ENCODE measurements around the gene HPSE2.
"Not testable (repeated sequence)": the region's sequence is repeated elsewhere in the genome, so short reads cannot be mapped to it uniquely, and the experiment has no call there.

Gene HPSE2

DNA sequence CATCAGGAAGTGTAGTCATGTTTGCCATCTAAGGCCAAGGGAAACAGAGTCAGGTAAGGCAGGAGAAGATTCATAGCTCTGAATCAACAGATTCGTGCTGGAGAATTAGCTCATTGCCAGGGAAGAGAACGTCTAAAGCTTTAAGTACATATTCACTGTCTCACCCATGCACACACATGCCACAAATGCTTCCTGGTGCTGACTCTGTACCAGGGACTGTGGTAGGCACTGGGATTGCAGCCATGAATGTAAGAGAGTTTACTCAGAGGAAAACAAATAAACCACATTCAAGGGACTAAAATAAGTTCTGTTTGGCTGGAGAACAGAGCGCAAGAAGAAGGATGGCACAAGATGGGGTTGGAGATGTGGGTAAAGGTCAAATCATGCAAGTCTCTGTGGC lies 699.1 kb downstream of the HPSE2 start:
- Mint-ChIP-seq H3K36me3 (ENCODE audit: low read depth) (no peaks in the 10 kb centered on the region), H3K27me3 (peaks cover 7% of the 10 kb centered on the region), H3K9me3 (no peaks in the 10 kb centered on the region), H3K4me1 (no peaks in the 10 kb centered on the region), H3K4me3 (no peak overlapping the region), H3K27ac (no peak overlapping the region)
- ATAC-seq (no peak), DNase-seq (no peak)

DNA sequence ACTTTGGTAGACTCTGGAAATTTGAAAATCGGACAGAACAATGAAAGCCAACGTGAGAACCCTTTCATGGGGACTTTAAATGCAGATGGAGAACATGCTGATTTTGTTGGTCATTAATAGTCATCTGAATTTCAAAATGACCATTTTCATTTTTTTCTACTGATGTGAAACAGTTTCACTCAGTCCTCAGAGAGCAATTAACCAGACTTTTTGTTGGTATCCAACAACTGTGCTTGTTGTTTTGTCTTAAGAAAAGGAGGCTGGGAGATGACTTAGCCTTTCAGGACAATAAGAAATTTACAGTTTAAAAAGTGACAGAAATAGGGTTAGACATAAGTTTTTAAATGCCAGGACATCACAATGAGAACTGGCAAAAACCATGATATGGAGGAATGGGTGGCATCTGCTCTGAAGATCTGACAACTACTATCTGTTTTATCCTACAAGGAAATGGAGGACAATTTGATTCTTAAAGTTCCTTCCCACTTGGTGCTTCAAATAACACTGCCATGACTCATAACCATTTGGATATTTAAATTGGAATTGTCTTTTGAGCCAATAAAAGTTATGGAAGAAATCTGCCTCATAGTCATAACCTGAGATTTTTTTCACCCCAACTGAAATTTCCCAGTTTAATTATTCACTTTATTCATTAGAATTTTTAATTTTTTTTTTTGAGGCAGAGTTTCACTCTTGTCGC lies 701.8 kb downstream of the HPSE2 start:
- DNase-seq: no peak
- Mint-ChIP-seq H3K27ac (no peak overlapping the region), H3K4me1 (no peaks in the 10 kb centered on the region), H3K4me3 (no peak overlapping the region), H3K9me3 (no peaks in the 10 kb centered on the region), H3K36me3 (ENCODE audit: low read depth) (no peaks in the 10 kb centered on the region), H3K27me3 (peaks cover 10% of the 10 kb centered on the region)
- ATAC-seq: no peak

DNA sequence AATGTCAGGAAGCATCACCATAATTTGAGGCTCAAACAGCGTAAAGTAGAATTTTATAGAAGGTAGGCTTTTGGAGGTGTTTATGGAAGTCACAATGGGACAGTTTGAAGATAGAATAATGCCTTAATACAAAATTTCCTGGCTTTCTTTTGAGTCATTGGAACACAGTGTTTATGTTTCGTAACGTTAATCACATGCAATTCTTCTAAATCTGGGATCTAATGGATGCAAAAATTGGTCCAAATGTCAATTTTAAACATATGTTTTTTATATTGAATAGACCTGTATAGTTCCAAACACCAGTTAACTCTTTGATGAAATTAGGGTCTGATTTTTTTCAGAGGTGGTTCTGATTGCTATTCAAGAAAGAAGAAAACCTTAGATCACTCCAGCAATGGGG lies 702.4 kb downstream of the HPSE2 start:
- no peaks in the 10 kb centered on the region for H3K4me1 Mint-ChIP-seq

DNA sequence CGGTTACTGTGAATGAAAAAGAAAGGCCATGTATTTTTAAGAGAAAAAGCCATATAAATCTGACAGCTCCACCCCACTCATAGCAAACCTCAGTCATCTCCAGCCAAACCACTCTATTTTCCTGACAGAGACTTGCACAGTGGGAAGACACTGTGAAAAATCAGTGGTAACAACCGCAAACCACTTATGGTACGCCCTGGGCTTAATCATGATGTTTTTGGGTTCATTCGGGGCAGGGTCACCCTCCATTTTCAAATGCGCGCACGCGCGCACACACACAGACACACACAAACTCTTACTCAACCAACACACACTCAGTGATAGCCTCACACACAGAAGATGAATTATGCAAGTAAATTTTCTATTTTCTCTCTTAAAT lies 706.9 kb downstream of the HPSE2 start:
- ATAC-seq: no peak
- H3K27me3 Mint-ChIP-seq: peaks cover 7% of the 10 kb centered on the region
- H3K9me3 Mint-ChIP-seq: no peaks in the 10 kb centered on the region
- no peaks in the 10 kb centered on the region for H3K4me1 Mint-ChIP-seq
- no peak overlapping the region for H3K4me3 Mint-ChIP-seq
- no peaks in the 10 kb centered on the region for H3K36me3 Mint-ChIP-seq (ENCODE audit: low read depth)
- DNase-seq: no peak
- no peak overlapping the region for H3K27ac Mint-ChIP-seq

More for the DNA sequence above, 702.4 kb downstream of the HPSE2 start:
- DNase-seq (no peak), ATAC-seq (no peak)
- H3K27ac Mint-ChIP-seq: no peak overlapping the region
- no peaks in the 10 kb centered on the region for H3K36me3 Mint-ChIP-seq (ENCODE audit: low read depth)
- peaks cover 10% of the 10 kb centered on the region for H3K27me3 Mint-ChIP-seq
- no peaks in the 10 kb centered on the region for H3K9me3 Mint-ChIP-seq
- H3K4me3 Mint-ChIP-seq: no peak overlapping the region

DNA sequence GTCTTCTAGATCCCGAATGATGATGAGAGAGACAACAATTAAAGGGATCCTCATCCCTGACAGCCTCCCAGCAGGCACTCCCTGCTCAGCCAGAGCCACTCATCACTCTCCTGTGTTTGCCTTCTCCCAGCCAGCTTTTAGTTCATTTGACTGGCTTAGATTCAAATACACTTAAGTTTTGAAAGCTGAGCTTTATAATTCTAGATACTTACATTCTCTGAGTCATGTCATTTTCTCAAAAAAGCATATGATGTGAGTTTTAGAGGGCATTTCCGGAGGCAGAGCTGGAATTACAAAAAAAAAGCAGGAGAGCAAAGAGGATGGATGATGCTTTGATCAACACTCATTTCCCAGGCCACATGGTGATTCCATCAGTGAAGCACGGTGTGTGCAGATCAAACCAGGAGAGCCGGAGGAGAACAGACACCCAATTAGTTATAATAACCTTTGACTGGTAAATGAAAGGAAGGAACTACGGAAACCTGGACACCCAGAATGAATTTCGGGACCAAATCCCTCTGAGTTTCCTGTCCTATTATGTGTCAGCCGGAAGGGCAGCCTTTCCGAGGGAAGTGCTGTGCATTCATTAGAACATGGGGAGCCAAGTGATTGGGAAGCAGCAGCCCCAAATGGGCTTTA lies 707.4 kb downstream of the HPSE2 start:
- Mint-ChIP-seq H3K36me3 (ENCODE audit: low read depth) (no peaks in the 10 kb centered on the region), H3K4me3 (no peak overlapping the region), H3K9me3 (no peaks in the 10 kb centered on the region), H3K4me1 (no peaks in the 10 kb centered on the region), H3K27ac (no peak overlapping the region), H3K27me3 (peaks cover 7% of the 10 kb centered on the region)
- DNase-seq: no peak
- ATAC-seq: no peak

DNA sequence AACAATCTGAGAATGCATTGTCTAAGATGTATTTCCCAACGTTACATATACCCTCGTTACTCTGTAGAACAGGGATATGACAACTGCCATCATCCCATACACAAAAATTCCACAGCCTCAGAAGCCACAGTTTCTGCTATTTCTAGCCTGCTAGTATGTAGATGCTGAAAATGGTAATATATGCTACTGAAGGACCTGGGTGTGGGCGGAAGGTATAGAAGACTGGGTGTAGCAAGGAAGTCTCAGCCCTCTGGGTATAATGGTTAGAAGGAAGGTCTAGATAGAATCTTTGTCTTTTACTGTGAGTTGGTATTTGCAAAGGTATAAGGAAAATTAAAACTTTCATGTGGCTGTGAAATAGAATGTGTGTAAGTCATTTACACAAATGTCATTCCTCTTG lies 709.7 kb downstream of the HPSE2 start:
- ATAC-seq: no peak
- Mint-ChIP-seq H3K4me3 (no peak overlapping the region), H3K27ac (no peak overlapping the region), H3K4me1 (no peaks in the 10 kb centered on the region), H3K36me3 (ENCODE audit: low read depth) (no peaks in the 10 kb centered on the region), H3K9me3 (no peaks in the 10 kb centered on the region), H3K27me3 (peaks cover 8% of the 10 kb centered on the region)
- DNase-seq: no peak

DNA sequence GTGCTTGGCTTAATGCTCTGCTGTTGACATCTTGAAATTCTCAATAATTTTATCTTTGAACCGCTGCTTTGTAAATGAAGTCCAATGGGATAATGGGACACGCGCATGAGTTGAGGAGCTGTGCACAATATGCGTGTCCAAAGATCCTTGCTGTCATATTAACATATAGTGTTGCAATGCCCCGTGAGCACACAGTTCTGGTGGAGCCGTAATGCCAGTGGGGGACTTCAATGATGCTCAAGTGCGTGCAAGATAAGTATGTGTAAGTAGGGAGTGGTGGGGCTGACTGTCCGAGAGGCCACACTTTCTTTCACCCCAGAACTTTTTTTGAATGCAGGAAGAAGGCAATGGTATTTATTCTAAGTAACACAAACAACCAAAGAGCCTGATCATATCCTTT lies 711.5 kb downstream of the HPSE2 start:
- no peak overlapping the region for H3K27ac Mint-ChIP-seq

DNA sequence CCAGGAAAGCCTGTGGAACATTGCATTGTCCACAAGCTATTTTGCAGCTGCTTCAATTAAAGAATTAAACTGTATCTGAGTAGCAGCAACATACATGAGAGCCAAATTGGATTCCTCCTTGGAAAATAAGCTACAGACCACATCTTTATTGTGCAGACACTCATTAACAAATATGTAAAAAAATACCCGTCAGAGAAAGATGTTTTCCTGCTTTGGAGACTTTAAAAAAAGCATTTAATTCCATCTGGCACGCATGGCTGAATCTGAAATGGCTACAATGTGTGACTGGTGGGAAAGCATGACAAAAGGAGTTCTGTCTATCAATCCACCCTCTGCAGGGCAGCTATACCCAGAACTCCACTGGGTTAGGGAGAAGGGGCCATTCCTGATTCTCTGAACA lies 715.8 kb downstream of the HPSE2 start:
- Mint-ChIP-seq H3K27ac (no peak overlapping the region), H3K4me3 (no peak overlapping the region), H3K36me3 (ENCODE audit: low read depth) (no peaks in the 10 kb centered on the region), H3K27me3 (peaks cover 17% of the 10 kb centered on the region), H3K4me1 (no peaks in the 10 kb centered on the region), H3K9me3 (no peaks in the 10 kb centered on the region)
- ATAC-seq (no peak), DNase-seq (no peak)

More for the DNA sequence above, 711.5 kb downstream of the HPSE2 start:
- Mint-ChIP-seq H3K27me3 (peaks cover 3% of the 10 kb centered on the region), H3K36me3 (ENCODE audit: low read depth) (no peaks in the 10 kb centered on the region), H3K4me3 (no peak overlapping the region), H3K9me3 (no peaks in the 10 kb centered on the region), H3K4me1 (no peaks in the 10 kb centered on the region)
- ATAC-seq (no peak), DNase-seq (no peak)

DNA sequence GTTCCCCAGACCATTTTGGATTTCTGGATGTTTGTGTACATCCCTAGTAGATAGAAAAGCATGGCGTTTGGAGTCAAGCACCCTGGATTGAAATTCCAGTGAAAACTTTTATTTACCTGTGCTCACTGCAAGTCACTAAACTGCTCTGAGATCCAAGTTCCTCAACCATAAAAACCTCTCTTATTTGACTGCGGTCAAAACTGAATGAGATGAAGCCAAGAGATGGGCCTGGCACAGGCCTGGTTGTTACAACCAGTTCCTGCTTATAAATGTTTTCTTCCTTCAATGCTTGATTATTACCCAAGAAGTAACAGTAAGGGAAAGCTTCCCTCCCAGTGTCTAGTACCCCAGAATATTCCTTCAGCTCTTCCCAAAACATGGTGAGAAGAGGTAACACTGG lies 718.0 kb downstream of the HPSE2 start:
- H3K9me3 Mint-ChIP-seq: no peaks in the 10 kb centered on the region
- H3K27me3 Mint-ChIP-seq: peaks cover 20% of the 10 kb centered on the region
- ATAC-seq (no peak), DNase-seq (no peak)
- H3K36me3 Mint-ChIP-seq (ENCODE audit: low read depth): no peaks in the 10 kb centered on the region
- H3K4me1 Mint-ChIP-seq: no peaks in the 10 kb centered on the region
- H3K4me3 Mint-ChIP-seq: no peak overlapping the region
- no peak overlapping the region for H3K27ac Mint-ChIP-seq

DNA sequence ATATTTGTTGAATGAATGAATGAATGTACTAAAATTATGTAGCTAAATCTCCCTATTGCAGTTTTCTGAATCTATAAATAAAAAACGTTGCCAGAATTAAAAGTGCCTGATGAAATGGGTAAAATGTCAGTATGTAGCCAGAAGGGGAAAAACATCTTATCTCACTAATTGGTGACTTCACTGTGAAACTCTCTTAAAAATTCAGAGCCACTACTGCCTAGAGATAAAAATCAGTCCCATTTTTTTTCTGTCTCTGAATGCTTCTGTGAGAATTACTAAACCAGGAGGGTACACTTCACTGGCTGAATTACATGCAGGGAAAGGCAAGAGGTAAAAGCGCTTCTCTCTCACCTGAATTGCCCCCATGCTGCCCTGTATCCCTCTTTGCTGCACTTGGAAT lies 719.3 kb downstream of the HPSE2 start:
- no peaks in the 10 kb centered on the region for H3K36me3 Mint-ChIP-seq (ENCODE audit: low read depth)
- no peak overlapping the region for H3K27ac Mint-ChIP-seq
- H3K9me3 Mint-ChIP-seq: no peaks in the 10 kb centered on the region
- H3K4me3 Mint-ChIP-seq: no peak overlapping the region
- H3K27me3 Mint-ChIP-seq: peaks cover 20% of the 10 kb centered on the region
- ATAC-seq (no peak), DNase-seq (no peak)
- no peaks in the 10 kb centered on the region for H3K4me1 Mint-ChIP-seq

DNA sequence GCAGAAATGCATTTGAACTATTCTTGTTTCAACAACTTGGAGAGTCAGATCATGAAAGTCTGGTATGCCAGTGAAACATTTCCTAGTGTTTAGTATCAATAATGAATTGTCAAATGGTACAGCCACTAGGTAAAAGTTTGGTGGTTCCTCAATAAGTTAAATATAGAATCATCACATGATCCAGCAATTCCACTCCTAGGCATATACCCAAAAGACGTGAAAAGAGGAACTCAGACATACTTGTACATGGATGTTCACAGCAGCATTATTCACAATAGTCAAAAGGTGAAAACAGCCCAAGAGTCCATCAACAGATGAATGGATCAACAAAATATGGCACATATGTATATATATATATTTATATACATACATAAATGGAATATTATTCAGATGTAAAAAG lies 721.9 kb downstream of the HPSE2 start:
- H3K4me1 Mint-ChIP-seq: no peaks in the 10 kb centered on the region
- DNase-seq: no peak
- H3K27ac Mint-ChIP-seq: no peak overlapping the region
- no peak overlapping the region for H3K4me3 Mint-ChIP-seq
- H3K27me3 Mint-ChIP-seq: peaks cover 17% of the 10 kb centered on the region
- no peaks in the 10 kb centered on the region for H3K36me3 Mint-ChIP-seq (ENCODE audit: low read depth)
- no peaks in the 10 kb centered on the region for H3K9me3 Mint-ChIP-seq
- no peak for ATAC-seq

DNA sequence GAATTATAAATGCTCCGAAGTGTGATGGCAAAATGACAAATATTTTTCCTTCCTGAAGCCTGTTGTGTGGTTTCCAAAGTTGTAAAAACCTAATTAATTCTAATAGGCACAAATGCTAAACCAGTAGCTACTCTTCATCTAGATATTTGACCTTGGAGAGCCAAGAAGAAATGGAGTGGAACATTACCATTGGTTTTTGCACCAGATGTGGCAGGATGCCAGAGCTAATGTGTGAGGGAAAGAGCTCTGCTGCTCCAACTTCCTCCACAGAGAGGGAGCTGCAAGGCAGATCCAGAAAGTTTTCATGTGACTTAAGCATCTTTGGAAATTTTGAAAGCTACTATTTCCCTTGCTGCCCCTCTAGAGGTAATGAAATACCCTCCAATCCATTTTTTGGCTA lies 723.8 kb downstream of the HPSE2 start:
- no peaks in the 10 kb centered on the region for H3K9me3 Mint-ChIP-seq
- DNase-seq (no peak), ATAC-seq (no peak)
- H3K27me3 Mint-ChIP-seq: peaks cover 12% of the 10 kb centered on the region
- no peak overlapping the region for H3K27ac Mint-ChIP-seq
- no peaks in the 10 kb centered on the region for H3K36me3 Mint-ChIP-seq (ENCODE audit: low read depth)
- no peaks in the 10 kb centered on the region for H3K4me1 Mint-ChIP-seq
- H3K4me3 Mint-ChIP-seq: no peak overlapping the region

DNA sequence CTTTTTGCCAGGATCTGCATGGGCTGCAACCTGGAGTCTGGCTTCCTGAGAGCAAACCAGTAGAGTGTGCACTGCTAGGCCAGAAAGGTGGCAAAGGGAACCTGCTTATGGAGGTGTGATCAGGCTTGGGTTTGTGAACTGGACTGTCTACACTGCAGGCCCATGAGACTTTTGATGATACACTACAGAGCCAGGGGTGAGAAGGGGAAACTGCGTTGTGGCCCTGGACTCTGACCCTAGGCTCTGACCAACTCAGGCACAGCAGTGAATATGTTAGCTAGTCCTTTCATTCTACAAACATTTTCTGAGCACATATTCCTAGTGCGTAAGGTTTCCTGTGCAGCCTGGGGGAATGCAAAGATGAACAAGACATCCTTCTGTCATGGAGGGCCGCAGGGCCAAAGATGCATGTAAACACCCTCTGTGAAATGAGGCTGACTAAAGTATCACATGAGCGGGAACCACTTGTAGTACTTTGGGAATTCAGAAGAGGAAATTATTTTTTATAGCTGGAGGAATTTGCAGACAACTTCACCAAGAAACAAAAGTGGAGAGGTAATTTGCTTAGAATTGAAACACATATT lies 725.1 kb downstream of the HPSE2 start:
- no peaks in the 10 kb centered on the region for H3K36me3 Mint-ChIP-seq (ENCODE audit: low read depth)
- ATAC-seq (no peak), DNase-seq (no peak)
- peaks cover 7% of the 10 kb centered on the region for H3K27me3 Mint-ChIP-seq
- H3K4me1 Mint-ChIP-seq: no peaks in the 10 kb centered on the region
- no peaks in the 10 kb centered on the region for H3K9me3 Mint-ChIP-seq
- no peak overlapping the region for H3K27ac Mint-ChIP-seq
- no peak overlapping the region for H3K4me3 Mint-ChIP-seq

DNA sequence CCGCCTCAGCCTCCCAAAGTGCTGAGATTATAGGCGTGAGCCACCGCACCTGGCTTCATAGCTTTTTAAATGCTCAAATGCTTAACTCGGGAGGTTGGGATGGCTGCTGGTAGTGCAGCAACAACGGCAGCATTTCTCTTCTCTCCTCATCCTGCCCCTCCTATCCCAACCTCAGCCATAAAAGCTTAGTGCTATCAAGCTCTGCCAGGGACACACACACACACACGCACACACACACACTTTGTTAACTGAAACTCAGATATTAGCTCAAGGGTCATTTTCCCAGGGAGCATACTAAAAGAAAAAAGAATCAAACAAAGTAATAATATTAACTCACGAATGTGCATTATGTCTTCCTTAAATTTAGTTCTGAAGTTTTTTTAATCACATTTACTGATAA lies 725.9 kb downstream of the HPSE2 start:
- Mint-ChIP-seq H3K4me3 (no peak overlapping the region), H3K36me3 (ENCODE audit: low read depth) (no peaks in the 10 kb centered on the region), H3K9me3 (no peaks in the 10 kb centered on the region), H3K27me3 (peaks cover 7% of the 10 kb centered on the region), H3K4me1 (no peaks in the 10 kb centered on the region), H3K27ac (no peak overlapping the region)
- DNase-seq (no peak), ATAC-seq (no peak)

DNA sequence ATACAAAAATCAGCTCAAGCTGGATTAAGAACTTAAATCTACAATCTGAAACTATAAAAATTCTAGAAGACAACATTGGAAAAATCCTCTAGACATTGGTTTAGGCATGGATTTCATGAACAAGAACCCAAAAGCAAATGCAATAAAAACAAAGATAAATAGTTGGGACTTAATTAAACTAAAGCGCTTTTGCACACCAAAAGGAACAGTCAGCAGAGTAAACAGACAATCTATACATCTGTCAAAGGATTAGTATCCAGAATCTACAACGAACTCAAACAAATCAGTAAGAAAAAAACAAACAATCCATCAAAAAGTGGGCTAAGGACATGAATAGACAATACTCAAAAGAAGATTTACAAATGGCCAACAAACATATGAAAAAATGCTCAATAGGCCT lies 733.1 kb downstream of the HPSE2 start:
- H3K9me3 Mint-ChIP-seq; ATAC-seq; H3K4me1 Mint-ChIP-seq; H3K4me3 Mint-ChIP-seq; H3K27ac Mint-ChIP-seq; H3K36me3 Mint-ChIP-seq (ENCODE audit: low read depth); DNase-seq: not testable (repeated sequence)
- H3K27me3 Mint-ChIP-seq: peaks cover 36% of the 10 kb centered on the region
